Activated naive CD4-positive, alpha-beta T cell treated with Interleukin-2 at 50 U/mL for 16 hours (primary cell): Measurements from ENCODE around the gene IRF5.

Source experiments
- DNase-seq: peaks from one replicate; pipeline ENCODE4 v3.0.0-alpha.2; 2020

The IRF5 gene, protein sequence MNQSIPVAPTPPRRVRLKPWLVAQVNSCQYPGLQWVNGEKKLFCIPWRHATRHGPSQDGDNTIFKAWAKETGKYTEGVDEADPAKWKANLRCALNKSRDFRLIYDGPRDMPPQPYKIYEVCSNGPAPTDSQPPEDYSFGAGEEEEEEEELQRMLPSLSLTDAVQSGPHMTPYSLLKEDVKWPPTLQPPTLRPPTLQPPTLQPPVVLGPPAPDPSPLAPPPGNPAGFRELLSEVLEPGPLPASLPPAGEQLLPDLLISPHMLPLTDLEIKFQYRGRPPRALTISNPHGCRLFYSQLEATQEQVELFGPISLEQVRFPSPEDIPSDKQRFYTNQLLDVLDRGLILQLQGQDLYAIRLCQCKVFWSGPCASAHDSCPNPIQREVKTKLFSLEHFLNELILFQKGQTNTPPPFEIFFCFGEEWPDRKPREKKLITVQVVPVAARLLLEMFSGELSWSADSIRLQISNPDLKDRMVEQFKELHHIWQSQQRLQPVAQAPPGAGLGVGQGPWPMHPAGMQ

DNA sequence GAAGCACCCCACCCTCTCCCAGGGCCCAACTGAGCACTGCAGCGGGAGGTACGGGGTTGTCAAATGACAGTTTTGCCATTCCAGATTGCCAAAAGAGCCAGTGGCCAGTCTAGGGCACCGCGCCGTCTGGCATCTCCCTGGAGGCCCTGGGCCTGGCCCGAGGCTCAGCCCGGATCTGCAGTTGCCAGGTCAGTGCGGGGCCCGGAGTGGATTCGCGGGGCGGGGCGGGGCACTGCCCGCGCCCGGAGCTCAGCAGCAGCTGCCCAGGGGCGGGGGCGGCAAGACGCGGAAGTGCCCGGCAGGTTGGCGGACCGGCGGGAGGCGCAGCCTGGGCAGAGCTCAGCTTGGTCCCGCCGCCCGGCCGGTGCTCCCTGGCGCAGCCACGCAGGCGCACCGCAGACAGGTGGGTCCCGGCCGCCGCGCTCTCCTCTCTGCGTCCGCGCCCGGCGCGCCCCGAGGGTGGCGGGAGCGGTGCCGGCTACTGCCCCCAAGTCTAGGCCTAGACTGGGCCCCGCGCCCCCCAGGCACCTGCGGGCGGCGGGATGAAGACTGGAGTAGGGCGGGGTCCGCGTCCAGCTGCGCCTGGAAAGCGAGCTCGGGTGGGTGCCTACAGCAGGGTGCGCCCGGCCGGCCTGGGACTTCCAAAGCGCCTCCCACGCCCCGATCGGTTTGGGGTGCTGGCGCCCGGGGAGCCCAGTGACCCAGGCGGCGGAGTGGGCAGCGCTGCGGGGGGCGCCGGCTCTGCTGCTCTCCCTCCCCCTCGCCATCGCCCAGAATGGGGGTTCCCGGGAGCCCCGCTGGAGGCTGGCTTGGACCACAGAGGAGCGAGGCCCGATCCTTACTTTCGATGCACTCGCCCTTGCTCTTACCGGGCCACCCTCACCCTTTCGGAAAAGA is at the start of gene IRF5:
Gene IRF5 (plus strand): TSS at position 281 of the 897 bp plus-strand sequence. CDS start 4,155 bp downstream, outside the sequence.
- peak; percentile 38 for DNase-seq

DNA sequence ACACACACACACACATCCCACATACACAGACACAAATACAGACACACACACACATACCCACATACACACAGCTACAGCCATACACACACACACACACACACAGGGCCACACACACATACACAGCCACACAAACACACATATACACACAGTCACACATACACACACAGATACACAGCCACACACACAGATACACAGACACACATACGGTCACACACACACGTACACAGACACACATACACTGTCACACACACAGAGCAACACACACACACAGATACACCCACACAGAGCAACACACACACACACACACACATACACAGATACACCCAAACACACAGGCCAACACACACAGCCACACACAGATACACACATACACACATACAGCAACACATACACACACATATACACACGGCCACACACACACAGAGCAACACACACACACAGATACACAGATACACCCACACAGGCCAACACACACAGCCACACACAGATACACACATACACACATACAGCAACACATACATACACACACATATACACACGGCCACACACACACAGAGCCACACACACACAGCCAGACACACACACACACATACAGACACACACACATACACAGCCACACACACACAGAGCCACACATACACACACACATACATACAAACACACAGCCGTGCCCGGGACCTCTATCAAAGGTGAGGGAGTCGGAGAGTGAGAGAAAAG is 49.5 kb upstream of the IRF5 start:
- no peak for DNase-seq

DNA sequence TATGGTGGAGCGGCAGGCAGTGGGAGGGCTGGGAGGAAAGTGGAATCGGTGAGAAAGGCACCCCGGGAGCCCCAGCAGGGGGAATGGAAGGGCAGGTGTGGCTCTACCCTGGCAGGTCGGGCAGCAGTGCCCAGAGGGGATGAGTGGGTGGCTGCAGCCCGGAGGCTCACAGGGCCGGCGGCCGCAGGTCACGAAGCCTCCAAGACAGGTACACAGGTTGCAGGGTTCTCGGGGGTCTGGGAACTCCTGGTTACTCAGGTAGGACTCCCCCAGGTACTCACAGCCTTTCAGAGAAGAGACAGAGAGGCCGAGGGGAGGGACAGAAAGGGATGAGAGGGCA is 49.0 kb upstream of the IRF5 start:
- DNase-seq = no peak

DNA sequence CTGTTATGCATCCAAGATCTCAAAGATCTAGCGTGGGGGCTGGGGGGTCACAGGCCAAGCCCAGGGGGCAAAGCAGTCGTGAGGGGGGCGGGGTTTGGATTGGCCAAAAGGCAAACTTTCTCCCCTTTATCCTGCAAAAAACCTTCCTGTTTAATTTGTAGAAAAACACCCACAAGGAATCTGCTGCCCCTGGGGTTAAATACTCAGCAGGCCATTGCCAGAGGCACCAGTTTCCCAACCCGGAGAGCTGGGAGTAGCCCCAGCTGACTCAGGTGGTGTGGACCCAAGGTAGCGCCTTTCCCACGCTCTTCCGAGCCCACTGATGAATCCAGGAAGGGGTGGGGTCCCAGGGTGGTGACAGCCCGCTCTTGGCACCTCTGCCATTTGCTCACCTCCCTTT is 48.6 kb upstream of the IRF5 start:
- DNase-seq = no peak

- DNase-seq = no peak
These were observed 47.2 kb upstream of the IRF5 start for GRCh38 chr7:128890306-128891109.

- peak; percentile 33 for DNase-seq
These were observed 46.4 kb upstream of the IRF5 start for GRCh38 chr7:128891110-128891941.

DNA sequence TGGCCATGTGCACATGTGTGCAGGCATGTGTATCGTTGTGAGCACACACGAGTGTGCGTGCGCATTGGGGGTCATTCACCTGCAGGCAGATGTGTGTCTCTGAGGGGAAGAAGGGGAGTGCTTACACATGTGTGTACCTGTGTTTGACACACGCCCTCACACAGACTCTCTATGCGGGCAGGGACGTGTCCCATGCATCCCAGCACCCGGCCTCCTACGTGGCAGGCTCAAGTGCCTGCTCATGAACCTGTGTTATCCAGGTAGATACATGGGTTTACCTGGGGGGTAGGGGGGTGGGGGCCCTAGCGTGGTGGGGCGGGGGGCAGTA is 45.8 kb upstream of the IRF5 start:
- no peak for DNase-seq

DNA sequence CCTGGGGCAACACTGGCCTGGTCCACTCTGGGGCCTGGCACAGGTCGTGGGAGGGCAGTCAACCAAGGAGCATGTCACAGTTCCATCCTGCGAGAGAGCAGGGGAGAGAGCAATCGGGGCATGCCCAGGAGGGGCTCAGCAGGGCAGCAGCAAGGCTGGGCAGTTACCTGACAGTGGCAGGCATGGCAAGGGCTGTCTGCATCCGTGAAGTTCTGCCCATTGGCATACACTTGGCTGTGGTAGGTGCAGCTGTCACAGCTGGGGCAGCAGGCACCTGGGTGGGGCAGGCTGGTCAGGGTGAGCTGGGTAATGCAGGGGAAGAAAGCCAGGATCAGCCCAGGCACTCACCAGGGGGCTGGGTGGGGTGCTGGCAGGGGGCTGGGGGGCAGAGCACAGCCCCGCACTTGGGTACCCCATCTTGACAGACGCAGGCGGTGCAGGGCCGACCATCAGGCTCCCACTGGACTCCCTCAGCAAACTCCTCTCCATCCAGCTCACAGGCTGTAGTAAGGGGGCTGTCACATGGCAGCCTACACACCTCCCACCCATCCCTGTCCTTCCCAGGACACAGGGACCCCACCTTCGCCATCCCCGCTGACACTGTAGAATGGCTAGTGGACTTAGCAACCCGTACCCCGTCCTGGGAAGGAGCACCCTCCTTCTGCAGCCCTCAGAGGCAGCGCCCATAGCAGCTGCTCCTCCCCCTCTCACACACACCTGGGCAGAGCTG is 45.0 kb upstream of the IRF5 start:
- no peak for DNase-seq

DNA sequence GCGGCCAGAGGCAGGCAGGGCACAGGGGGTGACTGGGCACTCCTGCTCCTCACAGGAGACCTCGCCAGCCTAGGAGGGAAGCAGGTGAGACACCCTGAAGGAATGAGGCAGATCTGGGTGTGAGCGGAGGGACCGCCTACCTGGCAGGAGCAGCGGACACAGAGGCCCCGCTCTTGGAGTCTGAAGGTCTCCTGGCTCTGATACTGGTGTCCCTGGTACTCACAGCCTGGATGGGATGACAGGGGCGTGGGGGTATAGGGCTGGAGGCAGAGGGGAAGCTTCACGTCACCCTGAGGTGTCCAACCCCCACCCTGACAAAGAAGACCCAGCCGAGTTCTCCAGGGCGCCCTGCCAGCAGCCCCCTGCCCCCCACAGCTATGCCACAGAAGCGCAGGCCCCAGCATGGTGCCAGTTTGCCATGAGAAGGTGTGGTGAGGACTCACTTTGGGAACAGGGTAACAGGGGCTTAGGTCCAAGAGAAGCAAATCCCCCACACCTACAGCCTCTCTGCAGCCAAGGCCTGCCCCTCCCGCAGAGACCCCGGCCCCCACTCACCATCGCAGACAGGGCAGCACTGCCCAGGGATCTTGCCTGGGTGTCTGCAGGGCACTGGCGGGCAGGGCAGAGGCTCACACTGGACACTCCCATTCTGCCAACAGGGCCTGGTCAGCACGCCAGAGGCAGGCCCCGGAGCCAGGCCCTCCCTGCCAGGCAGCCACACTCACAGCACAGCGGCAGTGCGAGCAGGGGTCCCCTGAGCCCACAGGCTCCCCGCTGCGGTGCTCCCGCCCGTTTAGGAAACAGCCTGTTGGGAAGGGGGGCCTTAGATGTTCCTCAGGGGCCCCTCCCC is 44.3 kb upstream of the IRF5 start:
- DNase-seq = no peak

DNA sequence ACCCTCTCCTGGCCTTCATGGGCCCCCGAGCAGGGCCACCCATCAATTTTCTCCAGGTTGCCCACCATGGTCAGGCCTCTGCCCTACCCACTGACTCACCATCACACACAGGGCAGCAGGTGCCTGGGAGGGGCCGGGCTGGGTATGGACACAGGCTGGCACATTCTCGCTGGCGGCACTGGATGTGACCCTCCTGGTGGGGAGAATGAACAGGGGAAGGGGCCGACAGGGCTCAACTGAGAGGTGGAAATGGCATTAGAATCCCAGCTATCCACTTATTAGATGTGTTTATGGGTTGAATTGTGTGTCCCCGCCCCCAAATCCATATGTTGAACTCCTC is 43.7 kb upstream of the IRF5 start:
- DNase-seq = no peak

DNA sequence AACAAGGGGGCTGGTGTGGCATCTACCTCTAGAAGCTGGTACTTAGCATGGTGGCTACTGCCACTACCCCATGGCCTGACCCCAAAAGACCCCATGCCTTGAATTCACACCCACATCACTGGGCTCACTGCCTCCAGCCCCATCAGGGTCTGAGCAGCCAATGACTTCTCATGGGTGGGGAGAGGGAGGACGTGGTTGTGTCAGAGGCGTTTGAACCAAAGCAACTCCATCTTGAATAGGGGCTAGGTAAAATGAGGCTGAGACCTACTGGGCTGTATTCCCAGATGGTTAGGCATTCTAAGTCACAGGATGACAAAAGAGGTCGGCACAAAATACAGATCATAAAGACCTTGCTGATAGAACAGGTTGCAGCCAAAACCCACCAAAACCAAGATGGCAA is 42.4 kb upstream of the IRF5 start:
- DNase-seq = no peak

DNA sequence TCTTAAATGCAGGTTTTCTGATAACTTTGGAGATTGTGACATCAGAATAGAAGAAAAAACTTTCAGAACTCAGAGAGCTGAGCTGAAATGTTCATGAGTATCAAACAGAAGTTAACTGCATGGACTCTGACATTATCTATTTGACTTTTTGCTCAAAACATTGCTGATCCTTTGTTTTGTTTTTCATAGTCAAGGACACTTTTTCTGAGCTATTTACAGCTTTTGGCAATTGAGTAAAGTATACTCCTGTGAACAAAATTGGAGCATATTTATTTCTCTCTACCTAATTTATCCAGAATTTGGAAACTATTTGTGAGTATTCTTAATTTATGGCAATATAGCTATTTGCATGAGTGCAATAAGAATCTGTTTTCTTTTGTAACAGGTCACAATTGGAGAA is 38.3 kb upstream of the IRF5 start:
- no peak for DNase-seq

GRCh38 chr7:128900237-128900636 is 37.5 kb upstream of the IRF5 start:
- DNase-seq = no peak

DNA sequence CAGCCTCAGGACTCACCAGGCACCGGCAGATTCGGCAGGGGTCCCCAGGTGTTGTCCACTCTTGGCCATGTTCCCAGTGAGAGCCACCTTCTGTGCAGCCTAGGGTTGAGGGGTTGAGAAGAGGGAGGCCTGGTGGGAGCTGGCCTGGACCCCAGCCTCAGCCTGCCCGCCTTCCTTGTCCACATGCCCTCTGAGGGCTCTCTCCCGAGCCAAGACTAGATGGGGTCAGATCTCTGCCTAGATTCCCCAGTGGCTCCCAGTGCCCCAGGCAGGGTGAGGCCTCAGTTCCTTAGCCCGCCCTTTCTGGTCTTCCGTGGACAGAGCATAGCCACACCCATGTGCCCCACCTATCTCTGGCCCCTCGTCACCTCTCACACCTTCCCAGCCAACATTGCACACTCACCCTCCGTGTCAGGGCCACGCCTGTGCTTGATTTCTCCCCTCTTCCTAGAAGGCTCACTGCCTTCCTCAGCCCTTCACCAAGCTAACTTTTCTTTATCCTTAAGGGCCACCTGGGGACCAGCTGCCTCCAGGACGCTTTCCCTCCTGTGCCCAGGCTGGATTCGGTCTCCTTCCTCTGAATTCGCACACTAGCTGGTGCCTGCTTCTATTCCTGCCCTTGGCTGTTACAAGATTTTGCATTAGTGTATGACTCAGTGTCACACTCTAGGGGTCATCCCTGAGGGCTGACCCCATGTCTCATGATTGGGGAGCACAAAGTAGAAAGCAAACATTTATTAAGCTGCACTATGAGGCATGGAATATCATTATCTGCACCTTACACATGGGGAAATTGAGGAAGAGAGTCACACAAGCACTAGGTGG is 34.8 kb upstream of the IRF5 start:
- DNase-seq = no peak

- no peak for DNase-seq
These were observed 33.9 kb upstream of the IRF5 start for GRCh38 chr7:128903621-128904361.

DNA sequence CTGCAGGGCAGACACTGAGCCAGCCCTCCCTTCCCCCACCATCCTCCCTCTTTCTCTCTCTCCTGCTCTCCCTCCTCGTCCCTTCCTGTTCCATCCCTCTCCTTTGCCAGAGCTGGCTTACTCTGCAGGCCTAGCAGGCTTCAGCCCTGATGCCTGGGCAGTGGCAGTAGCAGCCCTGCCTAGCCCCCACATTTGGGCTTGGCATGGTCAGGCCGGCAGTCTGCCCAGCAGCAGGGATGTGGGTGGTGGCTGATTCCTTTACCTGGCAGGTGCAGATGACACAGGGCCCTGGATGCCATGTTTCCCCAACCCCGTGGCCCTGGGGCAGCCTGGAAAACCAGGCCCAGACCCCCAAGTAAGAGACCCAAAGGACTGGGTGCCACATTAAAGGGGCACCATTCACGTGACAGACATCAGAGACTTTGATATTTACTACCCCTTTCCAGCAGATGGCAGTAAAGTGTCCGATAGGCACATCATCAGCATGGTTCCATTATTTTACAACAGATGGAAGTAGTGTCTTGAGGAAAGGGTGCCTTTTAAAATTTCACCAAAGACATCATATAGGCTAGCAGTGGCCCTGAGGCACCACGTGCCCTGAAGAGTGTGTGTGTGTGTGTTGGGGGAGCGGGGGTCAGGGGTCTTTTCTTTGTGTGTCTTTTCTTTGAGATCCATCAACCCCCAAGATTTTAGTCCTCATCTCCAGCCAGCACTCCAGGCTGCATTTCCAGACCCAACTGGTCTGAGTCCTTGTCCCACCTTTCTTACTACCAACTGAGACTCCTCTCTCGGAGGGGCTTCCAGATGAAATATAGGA is 33.1 kb upstream of the IRF5 start:
- no peak for DNase-seq

DNA sequence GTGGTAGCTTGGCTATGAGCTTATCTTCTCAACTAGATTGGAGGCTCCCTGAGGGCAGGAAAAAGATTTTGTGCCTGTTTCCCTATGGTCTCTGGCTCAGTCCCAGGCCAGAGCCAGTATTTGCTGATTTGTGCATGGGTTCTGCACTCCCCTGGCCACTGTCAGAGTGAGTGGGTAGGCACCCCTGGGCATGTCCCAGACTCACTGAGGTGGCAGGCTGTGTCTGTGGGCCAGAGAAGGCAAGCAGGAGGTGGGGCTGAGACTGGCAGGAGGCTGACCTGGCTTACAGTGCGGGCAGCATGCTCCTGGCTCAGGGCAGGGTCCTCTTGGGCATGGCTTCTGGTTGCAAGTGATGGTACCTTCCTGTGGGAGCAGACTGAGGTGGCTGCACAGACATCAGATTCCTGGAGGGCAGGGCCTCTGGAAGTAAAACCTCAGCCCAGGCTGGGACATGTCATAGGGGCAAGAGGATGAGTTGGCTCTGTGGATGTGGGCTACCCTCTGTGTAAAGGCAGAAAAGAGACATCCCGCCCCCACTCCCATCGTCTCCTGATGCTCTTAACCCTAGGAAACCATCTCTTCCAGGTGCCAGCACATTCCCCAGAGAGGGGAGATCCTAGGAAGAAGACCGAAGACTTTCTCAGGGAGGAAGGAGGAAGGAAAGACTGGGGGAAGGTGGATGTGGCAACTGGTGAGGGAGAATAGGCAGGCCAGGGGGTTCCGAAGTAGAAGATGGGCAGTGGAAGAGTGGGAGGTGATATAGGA is 31.5 kb upstream of the IRF5 start:
- no peak for DNase-seq
